ENCODE results near the gene KSR1.

The KSR1 gene

DNA sequence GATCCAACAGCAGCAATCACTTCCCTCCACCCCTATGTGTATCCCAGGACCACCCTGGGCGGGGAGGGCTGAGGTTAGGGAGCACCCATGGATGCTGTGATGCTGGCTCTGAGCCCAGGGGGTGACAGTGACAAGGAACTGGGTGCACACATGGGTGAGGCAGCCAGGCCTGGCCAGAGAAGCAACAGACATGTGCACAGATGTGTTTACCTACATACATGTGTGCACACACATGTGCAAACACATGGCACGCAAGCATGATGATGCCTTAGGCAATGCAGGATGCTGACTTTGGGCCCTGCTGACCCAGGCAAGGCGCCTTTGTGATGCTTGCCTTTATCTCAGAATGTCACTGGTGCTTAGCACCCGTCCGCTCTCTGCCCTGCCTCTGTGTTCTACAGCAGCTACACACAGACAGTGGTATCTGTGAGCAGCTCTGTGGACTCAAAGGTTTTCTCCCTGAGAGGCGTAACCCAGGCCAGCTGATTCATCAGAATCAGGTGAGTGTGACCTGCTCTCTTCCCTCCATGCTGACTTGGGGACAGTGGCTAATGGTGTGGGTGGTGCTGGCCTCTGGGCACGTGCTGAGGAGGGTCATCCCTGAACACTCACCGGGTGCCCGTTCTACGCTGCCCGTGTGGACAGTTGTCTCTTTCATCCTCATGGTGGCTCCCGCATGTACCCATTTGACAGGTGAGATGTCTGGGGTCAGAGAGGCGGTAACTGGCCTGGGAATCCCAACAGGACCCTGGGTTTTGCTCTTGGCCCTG lies 38.5 kb upstream of the KSR1 start:
- ATAC-seq: no peak
- TF ChIP-seq ZC3H10 (CRISPR knock-in tag; IDR thresholded peaks at IDR 0.05) (no peak), ARNTL (CRISPR knock-in tag; IDR thresholded peaks at IDR 0.05; ENCODE audit: borderline replicate concordance, low read depth) (no peak), TCF4 (CRISPR knock-in tag; IDR thresholded peaks at IDR 0.05; ENCODE audit: borderline replicate concordance) (no peak), ISL1 (CRISPR knock-in tag; IDR thresholded peaks at IDR 0.05) (no peak), SNAI2 (CRISPR knock-in tag; IDR thresholded peaks at IDR 0.05) (no peak), ZFP30 (CRISPR knock-in tag; IDR thresholded peaks at IDR 0.05) (no peak), ESRRG (CRISPR knock-in tag; IDR thresholded peaks at IDR 0.05) (no peak), CSDC2 (CRISPR knock-in tag; IDR thresholded peaks at IDR 0.05) (no peak), TOX (CRISPR knock-in tag; IDR thresholded peaks at IDR 0.05; ENCODE audit: borderline replicate concordance) (no peak)
- TF ChIP-seq, protein P1, sequence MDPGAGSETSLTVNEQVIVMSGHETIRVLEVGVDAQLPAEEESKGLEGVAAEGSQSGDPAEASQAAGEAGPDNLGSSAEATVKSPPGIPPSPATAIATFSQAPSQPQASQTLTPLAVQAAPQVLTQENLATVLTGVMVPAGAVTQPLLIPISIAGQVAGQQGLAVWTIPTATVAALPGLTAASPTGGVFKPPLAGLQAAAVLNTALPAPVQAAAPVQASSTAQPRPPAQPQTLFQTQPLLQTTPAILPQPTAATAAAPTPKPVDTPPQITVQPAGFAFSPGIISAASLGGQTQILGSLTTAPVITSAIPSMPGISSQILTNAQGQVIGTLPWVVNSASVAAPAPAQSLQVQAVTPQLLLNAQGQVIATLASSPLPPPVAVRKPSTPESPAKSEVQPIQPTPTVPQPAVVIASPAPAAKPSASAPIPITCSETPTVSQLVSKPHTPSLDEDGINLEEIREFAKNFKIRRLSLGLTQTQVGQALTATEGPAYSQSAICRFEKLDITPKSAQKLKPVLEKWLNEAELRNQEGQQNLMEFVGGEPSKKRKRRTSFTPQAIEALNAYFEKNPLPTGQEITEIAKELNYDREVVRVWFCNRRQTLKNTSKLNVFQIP (CRISPR knock-in tag; IDR thresholded peaks at IDR 0.05; ENCODE audit: borderline replicate concordance, low read depth): no peak
- TF ChIP-seq, protein P2, sequence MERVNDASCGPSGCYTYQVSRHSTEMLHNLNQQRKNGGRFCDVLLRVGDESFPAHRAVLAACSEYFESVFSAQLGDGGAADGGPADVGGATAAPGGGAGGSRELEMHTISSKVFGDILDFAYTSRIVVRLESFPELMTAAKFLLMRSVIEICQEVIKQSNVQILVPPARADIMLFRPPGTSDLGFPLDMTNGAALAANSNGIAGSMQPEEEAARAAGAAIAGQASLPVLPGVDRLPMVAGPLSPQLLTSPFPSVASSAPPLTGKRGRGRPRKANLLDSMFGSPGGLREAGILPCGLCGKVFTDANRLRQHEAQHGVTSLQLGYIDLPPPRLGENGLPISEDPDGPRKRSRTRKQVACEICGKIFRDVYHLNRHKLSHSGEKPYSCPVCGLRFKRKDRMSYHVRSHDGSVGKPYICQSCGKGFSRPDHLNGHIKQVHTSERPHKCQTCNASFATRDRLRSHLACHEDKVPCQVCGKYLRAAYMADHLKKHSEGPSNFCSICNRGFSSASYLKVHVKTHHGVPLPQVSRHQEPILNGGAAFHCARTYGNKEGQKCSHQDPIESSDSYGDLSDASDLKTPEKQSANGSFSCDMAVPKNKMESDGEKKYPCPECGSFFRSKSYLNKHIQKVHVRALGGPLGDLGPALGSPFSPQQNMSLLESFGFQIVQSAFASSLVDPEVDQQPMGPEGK (CRISPR knock-in tag; IDR thresholded peaks at IDR 0.05; ENCODE audit: borderline replicate concordance): no peak

DNA sequence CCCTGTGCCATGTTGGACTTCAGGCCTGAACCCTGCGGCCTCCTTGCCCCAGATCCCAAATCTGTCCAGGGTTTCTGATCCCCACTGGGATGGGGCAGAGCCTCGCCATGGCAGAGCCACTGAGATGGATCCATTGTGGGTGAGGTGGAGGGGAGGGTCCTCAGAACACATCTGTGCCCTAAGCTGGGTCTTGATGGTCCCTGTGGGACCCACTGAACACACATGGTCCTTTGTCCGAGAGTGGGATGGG lies 38.0 kb upstream of the KSR1 start:
- no peak for TF ChIP-seq RARB (CRISPR knock-in tag; IDR thresholded peaks at IDR 0.05)
- TF ChIP-seq ARNTL (CRISPR knock-in tag; IDR thresholded peaks at IDR 0.05; ENCODE audit: borderline replicate concordance, low read depth): no peak
- no peak for TF ChIP-seq TOX (CRISPR knock-in tag; IDR thresholded peaks at IDR 0.05; ENCODE audit: borderline replicate concordance)
- no peak for TF ChIP-seq ZFP3 (CRISPR knock-in tag; IDR thresholded peaks at IDR 0.05)
- TF ChIP-seq, protein P3, sequence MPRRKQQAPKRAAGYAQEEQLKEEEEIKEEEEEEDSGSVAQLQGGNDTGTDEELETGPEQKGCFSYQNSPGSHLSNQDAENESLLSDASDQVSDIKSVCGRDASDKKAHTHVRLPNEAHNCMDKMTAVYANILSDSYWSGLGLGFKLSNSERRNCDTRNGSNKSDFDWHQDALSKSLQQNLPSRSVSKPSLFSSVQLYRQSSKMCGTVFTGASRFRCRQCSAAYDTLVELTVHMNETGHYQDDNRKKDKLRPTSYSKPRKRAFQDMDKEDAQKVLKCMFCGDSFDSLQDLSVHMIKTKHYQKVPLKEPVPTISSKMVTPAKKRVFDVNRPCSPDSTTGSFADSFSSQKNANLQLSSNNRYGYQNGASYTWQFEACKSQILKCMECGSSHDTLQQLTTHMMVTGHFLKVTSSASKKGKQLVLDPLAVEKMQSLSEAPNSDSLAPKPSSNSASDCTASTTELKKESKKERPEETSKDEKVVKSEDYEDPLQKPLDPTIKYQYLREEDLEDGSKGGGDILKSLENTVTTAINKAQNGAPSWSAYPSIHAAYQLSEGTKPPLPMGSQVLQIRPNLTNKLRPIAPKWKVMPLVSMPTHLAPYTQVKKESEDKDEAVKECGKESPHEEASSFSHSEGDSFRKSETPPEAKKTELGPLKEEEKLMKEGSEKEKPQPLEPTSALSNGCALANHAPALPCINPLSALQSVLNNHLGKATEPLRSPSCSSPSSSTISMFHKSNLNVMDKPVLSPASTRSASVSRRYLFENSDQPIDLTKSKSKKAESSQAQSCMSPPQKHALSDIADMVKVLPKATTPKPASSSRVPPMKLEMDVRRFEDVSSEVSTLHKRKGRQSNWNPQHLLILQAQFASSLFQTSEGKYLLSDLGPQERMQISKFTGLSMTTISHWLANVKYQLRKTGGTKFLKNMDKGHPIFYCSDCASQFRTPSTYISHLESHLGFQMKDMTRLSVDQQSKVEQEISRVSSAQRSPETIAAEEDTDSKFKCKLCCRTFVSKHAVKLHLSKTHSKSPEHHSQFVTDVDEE (CRISPR knock-in tag; IDR thresholded peaks at IDR 0.05): no peak
- no peak for TF ChIP-seq PPARA (CRISPR knock-in tag; IDR thresholded peaks at IDR 0.05; ENCODE audit: borderline replicate concordance)
- TF ChIP-seq, protein P1 (CRISPR knock-in tag; IDR thresholded peaks at IDR 0.05; ENCODE audit: borderline replicate concordance, low read depth): no peak
- no peak for TF ChIP-seq TCF4 (CRISPR knock-in tag; IDR thresholded peaks at IDR 0.05; ENCODE audit: borderline replicate concordance)
- TF ChIP-seq, protein P2 (CRISPR knock-in tag; IDR thresholded peaks at IDR 0.05; ENCODE audit: borderline replicate concordance): no peak
- TF ChIP-seq ZNF8 (CRISPR knock-in tag; IDR thresholded peaks at IDR 0.05): no peak
- no peak for TF ChIP-seq ZNF70 (CRISPR knock-in tag; IDR thresholded peaks at IDR 0.05)
- TF ChIP-seq ISL1 (CRISPR knock-in tag; IDR thresholded peaks at IDR 0.05): no peak
- TF ChIP-seq, protein P4, sequence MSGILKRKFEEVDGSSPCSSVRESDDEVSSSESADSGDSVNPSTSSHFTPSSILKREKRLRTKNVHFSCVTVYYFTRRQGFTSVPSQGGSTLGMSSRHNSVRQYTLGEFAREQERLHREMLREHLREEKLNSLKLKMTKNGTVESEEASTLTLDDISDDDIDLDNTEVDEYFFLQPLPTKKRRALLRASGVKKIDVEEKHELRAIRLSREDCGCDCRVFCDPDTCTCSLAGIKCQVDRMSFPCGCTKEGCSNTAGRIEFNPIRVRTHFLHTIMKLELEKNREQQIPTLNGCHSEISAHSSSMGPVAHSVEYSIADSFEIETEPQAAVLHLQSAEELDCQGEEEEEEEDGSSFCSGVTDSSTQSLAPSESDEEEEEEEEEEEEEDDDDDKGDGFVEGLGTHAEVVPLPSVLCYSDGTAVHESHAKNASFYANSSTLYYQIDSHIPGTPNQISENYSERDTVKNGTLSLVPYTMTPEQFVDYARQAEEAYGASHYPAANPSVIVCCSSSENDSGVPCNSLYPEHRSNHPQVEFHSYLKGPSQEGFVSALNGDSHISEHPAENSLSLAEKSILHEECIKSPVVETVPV (CRISPR knock-in tag; IDR thresholded peaks at IDR 0.05): no peak
- TF ChIP-seq ZC3H10 (CRISPR knock-in tag; IDR thresholded peaks at IDR 0.05): no peak
- ATAC-seq: no peak

Data from SK-N-SH treated with all-trans-retinoic acid at 6 μM for 48 hours (cell line).